ENCODE measurements around the gene RGMA. TPM values are rescaled to one million over a fixed set of nuclear protein-coding genes. Genes with fewer than 3 reads are reported as not detected.

RGMA gene
- total and polyA plus RNA-seq, 2 donors (not counting 3 experiments of a cell fraction or from before 2014, with no cell fraction given), result 0.06 to 0.13 TPM

DNA sequence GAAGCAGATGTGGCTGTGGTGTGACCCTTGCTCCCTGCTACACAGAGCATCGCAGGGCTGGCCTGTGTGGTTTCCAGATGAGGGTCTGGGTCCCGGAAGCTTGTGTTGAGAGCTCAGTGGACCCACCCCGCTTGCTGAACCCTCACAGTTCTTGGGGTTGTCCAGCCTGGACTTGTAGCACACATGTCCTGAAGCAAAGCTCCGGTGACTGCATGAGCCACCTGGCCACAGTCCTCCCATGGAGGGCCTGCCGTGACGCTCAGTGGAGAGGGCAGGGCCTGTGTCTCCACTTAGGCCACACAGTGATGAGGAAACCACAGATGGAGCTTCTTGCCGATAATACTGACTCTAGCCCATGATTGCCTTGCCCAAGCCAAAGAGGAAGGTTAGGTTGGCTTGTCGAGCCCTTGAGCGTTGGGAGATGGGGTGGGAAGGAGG is 62.6 kb downstream of the RGMA start:
- no peak overlapping the region for H3K4me2 ChIP-seq (ENCODE audit: insufficient read depth, low read length)
- BruUV-seq (replicated peaks), result no TSS peak
- intact Hi-C loops (cut with micrococcal nuclease), result no loop called here

More for the DNA sequence above, 62.6 kb downstream of the RGMA start:
- TF ChIP-seq GATA2 (IDR thresholded peaks at IDR 0.05; ENCODE audit: insufficient read depth, insufficient read length, low read depth, low read length) (no peak), POLR2A (IDR thresholded peaks at IDR 0.05; ENCODE audit: low read depth, low read length) (no peak), POLR2AphosphoS5 (IDR thresholded peaks at IDR 0.05; ENCODE audit: insufficient read depth, low read depth, low read length) (no peak), CTCF (IDR thresholded peaks at IDR 0.05; ENCODE audit: extremely low read depth in 1 of 2, insufficient read depth in 1 of 2, low read depth in 1 of 2, low read length in 2 of 2) (no peak), EZH2 (IDR thresholded peaks at IDR 0.05; ENCODE audit: borderline replicate concordance, low read depth, low read length, severe bottlenecking) (no peak), MYC (IDR thresholded peaks at IDR 0.05; ENCODE audit: low read depth, low read length) (no peak), JUN (IDR thresholded peaks at IDR 0.05; ENCODE audit: borderline replicate concordance, insufficient read depth, insufficient read length, low read depth) (no peak), MAX (IDR thresholded peaks at IDR 0.05; ENCODE audit: insufficient read depth, insufficient read length) (no peak), FOS (IDR thresholded peaks at IDR 0.05; ENCODE audit: borderline replicate concordance, insufficient read depth, low read length) (no peak)
- H3K4me1 ChIP-seq (ENCODE audit: control insufficient read depth, extremely low read depth, insufficient read depth, low read length), result peaks cover 23% of the 10 kb centered on the region
- H3K27ac ChIP-seq (ENCODE audit: insufficient read depth, low read depth, low read length), result no peak overlapping the region
- H2AFZ ChIP-seq (ENCODE audit: low read depth, low read length), result no peak overlapping the region
- no peak for FAIRE-seq
- no peaks in the 10 kb centered on the region for H3K27me3 ChIP-seq (ENCODE audit: control insufficient read depth in 2 of 2, insufficient read depth in 2 of 2, low read length in 2 of 2)
- no peak for DNase-seq (ENCODE audit: low read depth, low spot score)
- H3K9me3 ChIP-seq (replicated peaks; ENCODE audit: control insufficient read depth, insufficient read depth, low read length), result no peaks in the 10 kb centered on the region
- CTCF ChIA-PET, result interaction anchor here (1.2 kb wide), 1 partner anchor 229 kb away, joined by 3 read pairs; no protein-coding TSS in a partner anchor
- no peaks in the 10 kb centered on the region for H3K9me1 ChIP-seq (replicated peaks; ENCODE audit: control insufficient read depth, extremely low read depth, insufficient read depth, low read length)
- H3K9ac ChIP-seq (replicated peaks; ENCODE audit: extremely low read depth, insufficient read depth, low read length), result no peak overlapping the region
- dilution Hi-C loops (cut with MboI; ENCODE audit: extremely low pct_ligation_motif_present, low sequenced_read_pairs), result no loop called here
- peaks cover 26% of the 10 kb centered on the region for H3K79me2 ChIP-seq (ENCODE audit: control insufficient read depth, insufficient read depth, low read length)
- no peak overlapping the region for H3K4me3 ChIP-seq (replicated peaks in 1 of 3; ENCODE audit: insufficient read depth in 1 of 3, low read depth in 1 of 3, low read length in 3 of 3)
- POLR2A ChIA-PET, result no interaction called here
- peaks cover 3% of the 10 kb centered on the region for H4K20me1 ChIP-seq (replicated peaks; ENCODE audit: control insufficient read depth, extremely low read depth, insufficient read depth, low read length)
- peaks cover 16 to 29% of the 10 kb centered on the region in 2 experiments for H3K36me3 ChIP-seq (ENCODE audit: control insufficient read depth in 2 of 2, extremely low read depth in 1 of 2, insufficient read depth in 2 of 2, low read length in 2 of 2)
